ENCODE results near the gene C9orf153.
"Not testable (repeated sequence)": the region's sequence is repeated elsewhere in the genome, so short reads cannot be mapped to it uniquely, and the experiment has no call there.

C9orf153 gene

DNA sequence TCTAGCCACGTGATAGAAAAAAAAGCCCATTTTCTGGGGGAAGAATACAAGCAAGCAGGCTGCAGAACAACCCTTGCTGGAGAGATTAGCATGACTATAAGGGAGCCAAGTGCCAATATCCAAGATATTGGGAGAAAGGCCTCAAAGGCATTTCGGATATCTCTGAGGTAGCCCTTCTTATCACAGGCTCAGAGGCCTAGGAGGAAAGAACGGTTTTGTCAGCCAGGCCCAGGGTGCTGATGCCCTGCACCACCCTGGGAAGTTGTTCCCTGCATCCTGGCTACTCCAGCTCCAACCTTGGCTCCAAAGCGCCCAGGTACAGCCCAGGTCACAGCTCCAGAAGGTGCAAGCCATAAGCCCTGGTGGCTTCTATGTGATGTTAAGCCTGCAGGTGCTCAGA, 66.4 kb downstream of the C9orf153 start:
- TF ChIP-seq CTCF (IDR thresholded peaks at IDR 0.05) = no peak
- no peak for DNase-seq (ENCODE audit: low spot score)
- no peak overlapping the region for H3K27ac ChIP-seq
- no peak overlapping the region for H3K4me3 ChIP-seq

GRCh38 chr9:86190700-86191099, 68.8 kb downstream of the C9orf153 start:
- not testable (repeated sequence) for DNase-seq (ENCODE audit: low spot score); H3K4me3 ChIP-seq; H3K27ac ChIP-seq

DNA sequence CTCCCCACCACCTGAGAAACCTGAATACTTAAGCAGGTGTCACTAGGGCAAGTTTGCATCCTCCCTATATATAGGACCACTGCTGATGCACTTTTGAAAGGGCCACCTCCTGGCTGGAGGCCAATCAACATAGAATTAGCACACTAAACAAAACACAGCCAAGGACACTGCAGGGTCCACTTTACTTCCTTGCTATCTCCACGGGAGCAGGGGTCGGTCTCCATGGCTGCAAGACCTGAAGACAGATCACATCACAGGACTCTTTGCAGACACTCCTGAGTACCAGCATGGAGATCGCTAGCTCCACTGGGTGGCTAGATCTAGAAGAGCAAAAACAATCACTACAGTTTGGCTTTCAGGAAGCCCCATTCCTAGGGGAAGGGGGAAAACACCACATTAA, 72.3 kb downstream of the C9orf153 start:
- no peak for TF ChIP-seq CTCF (IDR thresholded peaks at IDR 0.05)
- DNase-seq (ENCODE audit: low spot score) = no peak
- H3K27ac ChIP-seq = no peak overlapping the region
- no peak overlapping the region for H3K4me3 ChIP-seq

DNA sequence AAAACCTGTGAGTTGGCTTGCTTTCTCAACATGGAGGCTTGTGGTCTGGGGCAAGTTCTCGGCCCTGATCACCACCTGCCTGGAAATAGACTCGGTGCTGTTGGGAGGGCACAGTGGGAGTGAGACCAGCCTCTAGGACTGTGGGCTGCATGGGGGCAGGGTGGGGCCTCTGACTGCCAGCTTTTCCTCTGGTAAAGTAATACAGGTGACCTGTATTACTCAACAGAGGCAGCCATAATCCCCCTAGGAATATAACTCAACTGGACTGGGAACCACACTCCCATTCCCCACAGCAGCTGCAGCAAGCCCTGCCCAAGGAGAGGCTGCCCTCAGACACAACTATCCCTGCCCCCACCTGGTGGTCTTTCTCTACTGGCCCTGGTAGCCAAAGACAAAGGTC, 72.8 kb downstream of the C9orf153 start:
- H3K27ac ChIP-seq = no peak overlapping the region
- DNase-seq (ENCODE audit: low spot score) = no peak
- no peak for TF ChIP-seq CTCF (IDR thresholded peaks at IDR 0.05)

GRCh38 chr9:86185872-86186271, 73.6 kb downstream of the C9orf153 start:
- no peak for TF ChIP-seq CTCF (IDR thresholded peaks at IDR 0.05)
- Histone ChIP-seq H3K4me3 (no peak overlapping the region), H3K27ac (no peak overlapping the region)
- DNase-seq (ENCODE audit: low spot score) = no peak

More for the DNA sequence above, 72.8 kb downstream of the C9orf153 start:
- H3K4me3 ChIP-seq = no peak overlapping the region

- Histone ChIP-seq H3K4me3 (no peak overlapping the region), H3K27ac (no peak overlapping the region)
- no peak for DNase-seq (ENCODE audit: low spot score)
- TF ChIP-seq CTCF (IDR thresholded peaks at IDR 0.05) = no peak
These were observed 75.3 kb downstream of the C9orf153 start for GRCh38 chr9:86184138-86184524.

DNA sequence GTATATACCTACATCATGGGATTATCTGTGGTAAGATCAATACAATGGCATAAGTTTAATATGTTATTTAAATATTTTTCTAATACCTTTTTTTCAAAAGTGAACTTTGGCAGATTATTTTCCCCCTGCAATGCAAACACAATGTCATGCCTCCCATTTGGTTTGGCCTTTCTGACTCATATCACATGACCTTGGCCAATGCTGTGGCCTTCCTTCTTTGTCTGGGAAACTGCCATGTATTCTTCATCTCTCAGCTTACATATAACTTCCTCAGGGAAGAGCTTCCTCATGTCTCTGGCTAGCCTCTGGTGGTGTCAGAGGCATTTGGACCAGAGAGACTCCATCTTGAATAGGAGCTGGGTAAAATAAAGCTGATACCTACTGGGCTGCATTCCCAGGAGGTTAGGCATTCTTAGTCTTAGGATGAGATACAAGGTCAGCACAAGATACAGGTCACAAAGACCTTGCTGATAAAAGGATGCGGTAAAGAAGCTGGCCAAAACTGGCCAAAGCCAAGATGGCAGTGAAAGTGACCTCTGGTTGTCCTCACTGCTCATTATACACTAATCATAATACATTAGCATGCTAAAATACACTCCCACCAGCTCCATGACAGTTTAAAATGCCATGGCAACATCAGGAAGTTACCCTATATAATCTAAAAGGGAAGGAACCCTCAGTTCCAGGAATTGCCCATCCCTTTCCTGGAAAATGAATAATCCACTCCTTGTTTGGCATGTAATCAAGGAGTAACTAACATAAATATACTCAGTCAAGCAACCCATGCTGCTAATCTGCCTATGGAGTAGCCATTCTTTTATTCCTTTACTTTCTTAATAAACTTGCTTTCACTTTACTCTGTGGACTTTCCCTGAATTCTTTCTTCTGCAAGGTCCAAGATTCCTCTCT, 76.0 kb downstream of the C9orf153 start:
- H3K27ac ChIP-seq = no peak overlapping the region
- no peak for DNase-seq (ENCODE audit: low spot score)
- H3K4me3 ChIP-seq = no peak overlapping the region
- no peak for TF ChIP-seq CTCF (IDR thresholded peaks at IDR 0.05)
